HG03066 (cell line): Measurements from ENCODE around the gene RPE65.
"Not testable (repeated sequence)": the region's sequence is repeated elsewhere in the genome, so short reads cannot be mapped to it uniquely, and the experiment has no call there.

Experiments used
- ATAC-seq: cut with Tn5 transposase; IDR thresholded peaks from one replicate; pipeline ENCODE4 v1.9.1; 2021; ENCODE audit warnings: low read depth; ENCODE audit not compliant: unreplicated experiment

Gene RPE65

GRCh38 chr1:68454534-68454933 is 4.8 kb upstream of the RPE65 start:
- ATAC-seq = no peak

- no peak for ATAC-seq
Measured at GRCh38 chr1:68453060-68453670, 3.4 kb upstream of the RPE65 start.

- ATAC-seq = no peak
Measured at GRCh38 chr1:68448365-68448764, 1.4 kb downstream of the RPE65 start.

- ATAC-seq = no peak
Measured at GRCh38 chr1:68445709-68446108, 4.0 kb downstream of the RPE65 start.

GRCh38 chr1:68442822-68443556 is 6.8 kb downstream of the RPE65 start:
- peak; percentile 76 for ATAC-seq

- no peak for ATAC-seq
Measured at GRCh38 chr1:68442006-68442405, 7.7 kb downstream of the RPE65 start.

GRCh38 chr1:68438310-68438709 is 11.4 kb downstream of the RPE65 start:
- ATAC-seq = no peak

GRCh38 chr1:68433395-68433794 is 16.4 kb downstream of the RPE65 start:
- no peak for ATAC-seq

GRCh38 chr1:68431076-68431475 is 18.7 kb downstream of the RPE65 start:
- no peak for ATAC-seq

- ATAC-seq = no peak
Measured at GRCh38 chr1:68429233-68429808, 20.4 kb downstream of the RPE65 start.

- ATAC-seq = no peak
Measured at GRCh38 chr1:68426594-68426993, 23.2 kb downstream of the RPE65 start.

GRCh38 chr1:68421350-68421749 is 28.4 kb downstream of the RPE65 start:
- ATAC-seq = no peak

GRCh38 chr1:68409426-68409825 is 40.3 kb downstream of the RPE65 start:
- ATAC-seq = no peak

- ATAC-seq = no peak
Measured at GRCh38 chr1:68401506-68401905, 48.2 kb downstream of the RPE65 start.

- not testable (repeated sequence) for ATAC-seq
Measured at GRCh38 chr1:68395575-68395974, 54.2 kb downstream of the RPE65 start.

GRCh38 chr1:68392474-68392873 is 57.3 kb downstream of the RPE65 start:
- ATAC-seq = not testable (repeated sequence)

GRCh38 chr1:68385798-68386524 is 63.8 kb downstream of the RPE65 start:
- ATAC-seq = not testable (repeated sequence)

GRCh38 chr1:68384872-68385411 is 64.8 kb downstream of the RPE65 start:
- no peak for ATAC-seq

- no peak for ATAC-seq
Measured at GRCh38 chr1:68384321-68384813, 65.4 kb downstream of the RPE65 start.

GRCh38 chr1:68383092-68383491 is 66.7 kb downstream of the RPE65 start:
- no peak for ATAC-seq

- ATAC-seq = no peak
Measured at GRCh38 chr1:68379085-68379478, 70.7 kb downstream of the RPE65 start.
